ENCODE data around the gene EFNA5.

Gene EFNA5

DNA sequence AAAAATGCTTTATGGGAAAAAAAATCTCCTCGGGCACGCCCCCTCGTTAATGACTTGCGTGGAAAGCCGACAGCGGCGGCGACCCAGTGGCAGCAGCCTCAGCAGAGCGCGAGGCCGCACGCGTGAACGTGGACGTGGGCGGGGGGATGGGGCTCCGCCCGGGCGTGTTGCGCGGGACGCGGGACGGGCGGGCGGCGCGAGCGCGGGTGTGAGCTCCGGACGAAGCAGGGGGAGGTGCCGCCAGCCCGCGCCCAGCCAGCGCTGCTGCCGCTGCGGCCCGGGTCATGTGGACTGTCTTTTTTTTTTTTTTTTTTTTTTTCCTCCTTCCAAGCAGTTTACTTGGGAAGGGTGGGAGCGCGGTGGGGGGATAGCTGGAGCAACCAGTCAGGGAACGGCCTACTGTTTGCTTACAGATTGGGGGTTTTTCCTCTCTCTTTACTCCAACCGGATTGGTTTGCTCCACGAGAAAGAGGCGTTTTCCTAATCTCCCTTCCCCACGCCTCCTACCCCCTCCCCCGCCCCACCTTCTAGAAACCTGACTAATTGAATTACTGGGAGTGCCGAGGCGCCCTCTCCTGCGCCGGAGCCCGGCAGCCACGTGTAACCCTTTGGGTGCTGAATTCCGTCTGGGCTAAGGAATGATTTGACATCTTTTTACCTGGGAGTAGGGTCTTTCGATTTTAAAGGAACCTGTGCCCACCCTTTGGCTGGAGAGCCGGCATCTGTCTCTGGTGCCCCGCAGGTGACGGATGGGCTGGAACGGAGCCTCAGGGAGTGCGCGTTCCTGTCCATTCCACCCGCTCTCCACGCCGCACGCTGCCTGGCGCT, 1.7 kb upstream of the EFNA5 start:
- DNase-seq (ENCODE audit: low spot score): peak; percentile 67

DNA sequence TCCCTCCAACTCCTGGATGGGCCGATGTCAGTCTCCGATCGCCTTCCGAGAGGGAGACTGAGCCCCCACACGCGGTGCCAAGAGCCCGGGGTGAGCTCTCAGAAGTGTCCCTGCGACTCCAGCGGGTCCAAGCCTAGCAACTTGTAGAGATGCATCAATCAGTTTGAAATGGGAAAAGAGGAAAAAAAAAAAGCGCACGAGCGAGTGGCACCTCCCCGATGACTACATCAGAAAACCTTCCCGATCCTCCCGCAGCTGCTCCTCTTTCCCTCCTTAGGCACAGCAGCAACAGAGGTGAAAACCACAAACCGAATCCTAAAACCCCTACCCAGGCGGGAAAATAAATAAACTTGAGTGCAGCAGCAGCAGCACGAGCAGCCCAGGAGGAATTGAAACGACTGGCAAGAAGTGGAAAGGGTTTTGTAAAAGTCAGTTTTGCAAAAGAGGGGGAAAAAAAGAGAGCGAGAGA, 1.0 kb upstream of the EFNA5 start:
- no peak for DNase-seq (ENCODE audit: low spot score)

DNA sequence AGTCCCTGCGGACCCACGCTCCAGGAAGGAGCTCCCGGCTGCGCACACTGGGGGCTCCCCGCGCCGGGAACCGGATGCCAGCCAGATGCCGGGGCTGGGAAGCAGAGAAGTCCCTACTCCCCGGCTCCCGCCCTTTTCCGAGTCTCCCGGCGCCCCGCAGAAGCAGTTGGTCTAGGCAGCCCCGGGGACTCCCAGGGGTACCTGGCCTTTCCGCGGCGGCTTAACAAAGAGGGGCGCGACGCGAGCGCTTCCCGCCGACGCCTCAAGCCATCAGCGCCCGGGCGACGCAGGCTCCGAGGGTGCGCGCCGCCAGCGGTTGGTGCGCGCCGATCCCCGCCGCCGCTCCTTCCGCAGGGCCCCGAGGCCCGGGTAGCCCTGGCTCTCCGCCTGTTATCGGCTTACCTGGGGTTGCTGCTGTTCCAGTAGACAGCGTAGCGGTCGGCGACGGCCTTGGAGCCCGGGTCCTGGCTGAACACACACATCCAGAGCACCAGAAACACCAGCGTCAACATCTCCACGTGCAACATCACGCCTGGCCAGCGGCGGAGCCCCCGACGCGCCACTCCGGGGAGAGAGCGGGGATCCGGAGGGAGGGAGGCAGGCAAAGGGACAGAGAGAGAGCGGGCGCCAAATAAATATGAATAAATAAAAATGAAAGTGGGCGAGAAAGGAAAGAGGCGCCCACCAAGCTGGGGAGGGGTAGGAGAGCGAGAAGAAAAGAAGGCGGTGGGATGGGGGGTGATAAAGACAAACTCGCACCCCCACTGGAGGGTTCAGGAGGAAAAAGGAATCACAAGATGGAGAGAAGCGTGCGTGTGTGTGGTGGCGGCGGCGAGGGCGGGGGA, 428 bp downstream of the EFNA5 start:
- DNase-seq (ENCODE audit: low spot score): peak; percentile 16

DNA sequence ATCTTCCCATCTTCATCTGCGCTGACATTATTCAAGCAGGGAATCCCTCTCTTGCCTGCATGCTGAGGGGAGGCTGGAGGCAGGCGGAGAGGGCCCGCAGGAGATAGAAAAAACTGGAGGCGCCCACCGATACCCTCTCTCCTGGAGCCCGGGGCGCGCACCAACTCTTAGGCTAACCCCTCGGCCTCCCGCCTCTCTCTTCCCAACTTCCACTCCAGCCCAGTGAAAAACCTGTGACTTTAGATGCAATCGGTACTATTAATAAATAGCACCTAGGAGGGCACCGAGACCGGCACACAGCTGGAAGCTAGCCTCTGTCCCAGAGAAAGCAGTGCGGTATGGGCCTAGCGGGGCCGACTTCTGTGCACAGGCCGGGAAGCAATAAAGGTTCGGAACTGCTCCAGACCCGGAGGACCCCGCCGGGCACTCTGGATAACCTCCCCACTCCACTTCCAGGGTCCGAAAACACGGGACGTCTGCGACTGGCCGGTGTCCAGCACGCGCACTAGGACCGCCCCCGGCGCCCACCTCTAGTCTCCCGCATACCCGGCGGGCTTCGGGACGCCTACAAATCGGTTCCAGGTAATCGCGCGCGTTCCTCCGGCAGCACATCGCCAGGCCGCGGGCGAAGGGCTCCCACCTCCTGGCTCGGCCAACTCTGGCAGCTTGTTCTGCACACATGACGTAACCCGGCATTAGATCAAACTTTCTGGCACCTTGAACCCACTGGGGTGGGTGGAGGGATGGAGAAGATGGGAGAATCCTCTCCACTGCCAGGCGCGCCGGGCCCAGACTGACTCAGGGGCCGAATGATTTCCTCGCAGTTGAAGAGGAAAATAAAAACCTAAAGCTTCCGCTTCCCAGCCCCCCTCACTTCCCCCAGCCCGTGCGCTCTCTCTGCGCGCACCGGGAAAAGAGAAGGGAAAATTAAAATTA, 1.4 kb downstream of the EFNA5 start:
- peak; percentile 18 for DNase-seq (ENCODE audit: low spot score)

DNA sequence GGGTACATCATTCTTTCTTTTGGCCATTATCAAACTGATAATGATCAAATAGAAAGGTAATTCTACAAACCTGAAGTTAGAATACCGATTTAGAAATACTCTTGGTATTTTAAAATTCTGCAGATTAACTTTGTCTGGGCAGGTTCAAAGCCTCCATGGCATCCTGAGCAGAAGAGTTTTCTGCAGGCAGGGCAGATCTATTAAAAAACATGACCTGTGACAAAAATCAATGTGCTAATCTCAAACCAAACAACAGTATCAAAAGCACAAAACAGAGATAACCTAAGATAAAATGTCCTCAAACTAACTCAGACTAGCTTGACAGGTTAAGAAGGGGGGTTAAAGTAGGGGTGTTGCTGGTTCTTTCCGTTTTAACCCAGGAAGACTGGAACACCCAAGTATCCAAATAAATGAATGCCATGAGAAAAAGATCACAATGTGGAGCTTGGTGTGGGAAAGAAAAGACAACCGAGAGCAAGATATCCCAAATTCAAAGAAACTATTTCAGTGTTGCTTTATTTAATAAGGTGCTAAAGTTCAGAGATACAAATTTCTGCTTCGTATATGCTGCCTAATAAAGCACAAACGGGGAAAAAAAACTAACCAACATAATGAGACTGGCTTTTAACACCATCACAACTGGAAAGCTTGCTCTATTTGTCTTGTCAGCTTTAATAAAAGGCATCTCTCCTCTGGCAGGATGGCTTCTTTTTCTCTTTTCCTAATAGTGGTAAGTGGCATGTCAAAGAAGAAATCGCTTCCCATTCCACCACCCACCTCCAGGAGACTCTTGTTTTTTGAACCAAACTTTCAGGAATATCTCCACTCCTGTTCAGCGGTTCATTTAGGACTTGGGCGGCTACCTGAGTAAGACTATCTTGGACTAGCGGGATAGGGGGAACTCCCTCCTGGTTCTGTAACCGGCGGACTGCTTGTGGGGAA, 2.3 kb downstream of the EFNA5 start:
- DNase-seq (ENCODE audit: low spot score): no peak

DNA sequence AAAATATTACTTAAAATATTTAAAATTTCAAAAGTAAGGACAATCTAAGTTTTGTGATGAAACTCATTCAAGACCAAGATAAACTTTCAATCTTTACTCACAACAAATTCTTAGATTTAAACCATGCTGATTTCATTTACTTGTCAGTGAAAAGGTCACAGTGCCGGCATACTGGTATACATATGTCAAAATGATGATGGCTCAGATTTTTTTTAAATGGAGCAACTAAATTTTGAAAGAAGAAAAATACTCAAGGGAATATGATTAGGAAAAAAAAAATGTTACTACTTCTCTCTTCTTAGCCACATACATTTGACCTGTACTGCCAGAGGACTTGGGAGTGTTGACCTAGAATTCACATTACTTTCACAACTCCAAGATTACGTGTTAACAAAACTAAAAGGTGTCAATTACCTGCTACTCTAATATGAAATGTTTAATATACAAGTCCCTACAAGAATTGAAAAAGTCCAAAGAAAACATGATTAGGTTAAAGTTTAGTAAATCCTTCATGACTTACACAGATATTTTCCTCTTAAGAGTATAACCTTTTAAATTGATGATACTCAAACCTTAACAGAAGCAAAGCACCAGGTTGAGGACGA, 4.6 kb downstream of the EFNA5 start:
- no peak for DNase-seq (ENCODE audit: low spot score)

DNA sequence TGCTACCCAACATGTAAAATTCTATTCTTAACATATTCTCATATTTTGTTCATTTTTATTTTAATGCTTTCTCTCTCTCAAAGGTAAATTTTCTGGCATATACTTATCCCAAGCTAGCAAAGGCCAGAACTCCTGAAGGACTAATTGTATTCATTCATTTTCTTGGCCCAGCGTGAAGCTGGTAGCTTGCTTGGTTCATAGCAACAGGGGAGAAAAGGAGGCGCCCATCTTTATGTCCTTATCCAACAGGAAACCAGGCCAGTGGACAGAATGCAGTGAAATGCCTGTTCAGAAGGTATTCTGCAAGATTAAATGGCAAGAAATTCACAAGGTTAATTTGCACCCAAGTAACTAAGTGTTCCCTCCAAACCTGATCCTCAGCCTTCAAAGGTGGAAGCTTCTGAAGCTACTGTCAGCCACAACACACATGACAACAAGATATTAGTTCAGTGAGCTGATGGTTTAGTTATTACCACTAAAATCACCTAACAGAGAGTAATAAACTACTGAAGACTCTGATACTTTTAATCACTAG, 5.6 kb downstream of the EFNA5 start:
- DNase-seq (ENCODE audit: low spot score): no peak

DNA sequence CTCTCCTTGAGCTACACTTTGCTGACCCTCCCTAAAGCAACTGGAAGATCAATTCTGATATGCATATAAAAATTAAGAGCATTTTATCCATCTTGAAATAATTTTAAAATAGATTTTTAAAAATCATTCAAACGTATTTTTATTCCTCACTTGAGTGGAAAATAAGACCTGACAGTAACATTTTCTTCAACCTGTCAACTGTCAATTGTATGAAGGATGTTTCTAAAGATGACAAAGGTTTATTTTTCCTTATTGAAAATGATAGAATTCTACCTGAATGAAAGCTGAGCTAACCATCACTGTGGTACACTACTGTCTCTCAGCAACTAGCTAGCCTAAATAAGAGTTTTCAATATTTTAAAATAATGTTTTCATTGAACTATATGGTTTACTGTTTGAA, 7.0 kb downstream of the EFNA5 start:
- no peak for DNase-seq (ENCODE audit: low spot score)

DNA sequence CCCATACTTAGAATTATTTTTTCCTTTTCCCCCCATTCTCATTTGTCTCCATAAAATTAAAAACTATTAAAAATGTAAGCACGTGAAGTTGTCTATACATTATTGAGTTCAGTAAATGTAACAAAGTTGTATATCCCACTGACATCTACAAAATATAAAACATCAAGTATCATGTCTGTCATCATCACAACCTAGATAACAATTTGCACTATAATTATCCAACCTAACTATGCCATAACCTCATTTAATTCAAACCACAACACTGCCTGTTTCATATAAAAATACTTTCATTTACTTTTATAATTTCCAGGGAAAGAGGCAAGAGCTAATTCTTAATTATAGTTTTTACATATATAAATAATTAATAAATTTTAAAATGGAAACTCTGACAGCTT, 9.1 kb downstream of the EFNA5 start:
- no peak for DNase-seq (ENCODE audit: low spot score)

DNA sequence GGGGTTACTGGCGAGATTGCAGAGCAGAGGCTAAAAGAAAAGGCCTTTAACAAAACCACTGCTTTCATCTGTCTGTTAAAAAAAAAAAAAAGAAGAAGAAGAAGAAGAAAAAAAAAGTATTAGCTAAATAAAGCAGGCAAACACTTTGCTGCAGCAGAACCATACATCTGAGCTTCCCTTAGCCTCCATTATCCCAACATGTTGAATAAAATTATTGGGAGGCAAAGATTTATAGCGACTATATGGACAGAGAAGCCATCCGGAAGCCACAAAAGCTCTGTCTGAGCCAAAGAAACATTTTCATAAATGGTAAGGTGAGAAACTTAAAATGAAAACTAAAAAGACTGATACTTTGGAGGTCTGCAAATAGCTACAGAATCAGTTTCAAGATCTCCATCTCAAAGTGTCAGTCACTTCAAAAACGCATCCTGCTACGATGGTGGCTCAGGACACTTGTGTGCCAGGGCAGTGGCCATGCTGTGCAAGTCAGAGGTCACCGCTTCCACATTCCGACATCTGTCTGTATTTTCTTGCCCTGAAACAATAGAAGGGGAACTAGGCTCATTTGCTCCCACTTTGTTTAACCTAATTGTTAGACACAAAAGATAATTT, 9.6 kb downstream of the EFNA5 start:
- no peak for DNase-seq (ENCODE audit: low spot score)

DNA sequence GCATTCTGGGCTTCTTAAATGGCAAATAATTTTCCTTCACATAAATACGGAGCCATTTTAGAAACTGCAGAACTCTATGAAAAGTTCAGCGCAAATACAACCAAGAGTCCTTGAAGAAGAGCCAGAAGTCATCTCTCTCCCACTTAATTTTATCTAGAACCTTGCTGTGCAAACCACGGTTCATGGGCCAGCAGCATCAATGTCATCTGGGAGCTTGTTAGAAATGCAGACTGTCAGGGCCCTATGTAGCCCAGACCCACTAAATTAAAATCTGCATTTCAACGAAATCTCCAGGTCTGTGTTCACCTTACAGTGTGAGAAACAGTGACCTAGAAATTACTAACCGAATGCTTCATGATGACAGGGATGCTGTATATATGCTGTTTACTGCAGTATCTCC, 12.2 kb downstream of the EFNA5 start:
- no peak for DNase-seq (ENCODE audit: low spot score)

DNA sequence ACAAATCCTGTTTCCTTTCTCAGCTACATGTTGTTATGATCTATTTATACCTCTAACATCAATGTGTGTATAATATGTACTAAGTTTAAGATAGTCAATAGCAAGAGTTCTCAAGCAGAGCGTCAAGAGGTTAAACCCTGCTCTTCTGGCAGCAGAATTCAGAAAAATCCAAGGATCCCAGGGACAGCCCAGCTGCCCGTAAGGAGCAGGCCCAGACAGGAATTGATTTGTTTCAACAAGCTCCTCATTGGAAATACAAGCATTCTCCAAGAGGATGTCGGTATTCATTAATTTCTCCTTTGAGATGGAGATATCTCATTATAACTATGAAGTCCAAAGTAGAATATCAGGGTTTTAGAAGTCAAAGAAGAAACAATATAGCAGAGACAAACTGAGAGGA, 14.9 kb downstream of the EFNA5 start:
- no peak for DNase-seq (ENCODE audit: low spot score)

DNA sequence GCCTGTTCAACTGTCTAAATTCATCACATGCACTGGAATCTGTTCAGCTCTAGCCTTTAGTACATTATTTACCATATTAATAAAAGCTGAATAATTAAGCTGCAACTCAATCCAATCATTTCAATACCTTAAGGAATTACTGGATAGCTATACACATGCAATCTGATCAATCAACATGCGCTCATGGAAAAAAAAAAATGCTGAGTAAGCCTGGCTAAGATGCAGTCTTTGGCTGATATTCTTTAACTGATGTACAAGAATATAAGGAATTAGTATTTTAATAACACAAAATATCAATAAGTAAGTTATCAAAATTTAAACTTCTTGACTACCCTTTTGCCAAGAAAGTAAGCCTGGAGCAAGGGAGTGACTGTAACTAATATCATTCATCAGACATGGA, 15.9 kb downstream of the EFNA5 start:
- DNase-seq (ENCODE audit: low spot score): no peak

DNA sequence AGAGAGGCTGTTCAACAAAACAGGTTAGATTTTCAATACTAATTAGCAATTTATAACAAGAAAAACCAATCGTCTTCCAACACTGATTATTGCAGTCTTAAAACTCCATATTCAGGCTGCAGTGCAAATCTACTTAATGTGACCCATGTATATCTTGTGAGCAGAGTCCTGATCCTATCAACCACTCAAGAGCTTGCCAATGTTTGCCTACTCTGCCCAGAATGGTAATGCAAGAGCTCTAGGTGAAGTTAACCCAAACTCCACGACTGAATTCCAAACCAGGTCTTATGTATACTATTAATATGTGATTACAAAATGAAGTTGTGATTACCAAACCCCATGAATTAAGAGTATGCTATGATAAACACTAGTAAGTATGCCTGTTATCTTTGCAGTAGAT, 17.1 kb downstream of the EFNA5 start:
- no peak for DNase-seq (ENCODE audit: low spot score)

DNA sequence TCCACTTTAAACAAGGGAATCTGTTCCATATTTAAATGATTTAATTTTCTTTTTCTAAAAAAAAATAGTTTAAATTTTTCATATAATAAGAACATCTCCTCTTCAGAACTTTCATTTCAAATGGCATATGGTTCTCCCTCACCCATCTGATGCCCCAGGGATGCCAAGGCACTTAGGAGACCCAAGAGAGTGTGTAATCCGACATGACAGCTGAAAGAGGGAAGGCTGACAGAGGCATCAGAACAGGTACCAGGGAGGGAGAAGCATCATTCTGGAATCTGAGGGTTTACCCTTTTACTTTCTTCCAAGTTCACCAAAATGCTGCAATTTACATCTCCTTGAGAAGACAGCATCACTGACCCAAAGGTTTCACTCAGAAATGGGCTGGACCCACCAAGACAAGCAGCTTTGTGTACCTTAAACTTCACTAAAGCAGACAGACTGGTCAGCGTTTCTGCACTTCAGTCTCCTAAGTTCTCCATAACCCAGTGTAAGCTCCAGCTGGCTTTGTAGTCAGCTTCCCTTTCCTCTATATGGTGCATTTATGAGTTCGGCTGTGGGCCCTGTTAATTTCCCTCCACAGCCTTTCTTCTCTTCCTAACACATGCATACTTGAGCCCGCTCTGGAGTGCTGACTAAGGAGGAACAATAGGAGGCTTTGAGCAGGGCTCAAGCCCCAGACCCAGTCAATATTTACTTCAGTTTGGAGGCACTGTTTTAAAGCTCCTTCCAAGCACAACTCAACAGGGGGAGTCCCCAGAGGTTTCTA, 17.7 kb downstream of the EFNA5 start:
- DNase-seq (ENCODE audit: low spot score): no peak

DNA sequence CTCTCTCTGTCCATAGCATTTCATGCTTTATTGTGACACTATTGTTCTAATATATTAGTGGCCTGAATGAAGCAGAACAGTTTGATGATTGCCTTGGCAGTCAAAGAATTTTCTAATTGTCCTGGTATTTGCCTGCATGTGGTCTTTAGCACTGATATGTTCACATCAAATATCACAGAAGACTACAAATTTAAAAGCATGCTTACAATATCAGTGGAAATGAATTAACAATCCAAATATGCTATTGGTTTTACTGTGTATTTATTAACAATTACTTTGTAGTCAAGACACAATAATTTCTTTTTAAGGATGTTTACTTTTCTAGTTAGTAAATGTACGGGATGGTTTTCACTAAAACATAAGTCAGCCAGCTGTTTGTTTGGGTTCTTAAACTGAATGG, 18.3 kb downstream of the EFNA5 start:
- no peak for DNase-seq (ENCODE audit: low spot score)

DNA sequence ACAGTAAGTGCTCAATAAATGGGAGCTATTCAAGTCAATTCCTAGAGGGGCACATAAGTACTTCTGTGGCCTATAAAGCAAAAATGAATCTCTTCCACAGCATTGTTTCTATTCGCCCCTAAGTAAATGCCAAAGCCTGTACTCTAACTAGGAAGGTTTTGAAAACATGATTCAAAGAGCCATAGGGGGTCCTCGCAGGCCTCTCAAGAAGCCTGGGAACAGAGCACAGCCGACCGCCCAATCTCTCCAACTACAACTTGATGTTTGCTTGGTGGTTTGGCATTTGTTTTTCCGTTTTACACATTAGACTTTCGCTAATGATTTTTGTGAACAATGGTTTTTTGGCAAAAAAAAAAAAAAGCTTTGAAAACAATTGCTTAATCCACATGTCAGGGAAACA, 19.4 kb downstream of the EFNA5 start:
- DNase-seq (ENCODE audit: low spot score): no peak

DNA sequence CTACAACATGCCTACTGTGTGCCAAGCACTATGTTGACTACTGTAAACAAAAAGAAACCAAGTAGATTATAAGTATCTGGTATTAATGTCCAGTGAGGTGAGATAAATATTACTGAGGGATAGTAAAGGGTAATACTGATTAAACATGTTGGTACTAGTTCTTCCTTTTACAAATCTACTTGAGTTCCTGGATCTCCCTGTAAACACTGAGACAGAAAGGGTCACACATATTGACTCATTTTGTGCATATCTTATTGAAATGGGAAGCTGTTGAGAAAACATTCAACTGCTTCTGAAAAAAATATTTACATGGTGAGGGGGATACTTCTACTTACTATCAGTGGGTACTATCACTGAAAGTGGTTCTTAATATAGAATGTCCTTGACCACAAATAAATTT, 24.3 kb downstream of the EFNA5 start:
- no peak for DNase-seq (ENCODE audit: low spot score)

DNA sequence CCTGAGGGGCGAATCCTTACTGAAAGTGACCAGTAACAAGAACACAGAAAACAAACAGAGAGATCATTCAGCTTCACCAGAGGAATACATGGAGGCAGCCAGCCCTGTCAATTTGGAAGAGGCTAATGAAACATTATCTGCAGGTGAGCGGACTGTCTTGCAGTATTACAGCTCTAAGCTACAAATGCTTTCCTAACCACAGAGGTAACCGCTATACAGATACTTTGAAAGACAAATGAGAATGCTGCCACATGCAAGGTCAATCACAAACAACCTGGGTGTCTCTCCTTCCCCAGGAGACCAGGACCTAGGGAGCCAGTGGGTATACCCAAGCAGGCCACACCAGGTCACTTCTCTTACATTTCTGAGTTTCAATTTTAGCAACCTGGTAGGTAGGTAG, 30.2 kb downstream of the EFNA5 start:
- no peak for DNase-seq (ENCODE audit: low spot score)

Data from putamen (tissue), 1 donor.